ENCODE results near the gene TTC21A. TPM values are rescaled to one million over a fixed set of nuclear protein-coding genes. Genes with fewer than 3 reads are reported as not detected.

TTC21A gene
- total and polyA plus RNA-seq, 2 of the 13 experiments (the other 11 are each of a cell fraction or from before 2014, with no cell fraction given) = 0.31 to 1.5 TPM

DNA sequence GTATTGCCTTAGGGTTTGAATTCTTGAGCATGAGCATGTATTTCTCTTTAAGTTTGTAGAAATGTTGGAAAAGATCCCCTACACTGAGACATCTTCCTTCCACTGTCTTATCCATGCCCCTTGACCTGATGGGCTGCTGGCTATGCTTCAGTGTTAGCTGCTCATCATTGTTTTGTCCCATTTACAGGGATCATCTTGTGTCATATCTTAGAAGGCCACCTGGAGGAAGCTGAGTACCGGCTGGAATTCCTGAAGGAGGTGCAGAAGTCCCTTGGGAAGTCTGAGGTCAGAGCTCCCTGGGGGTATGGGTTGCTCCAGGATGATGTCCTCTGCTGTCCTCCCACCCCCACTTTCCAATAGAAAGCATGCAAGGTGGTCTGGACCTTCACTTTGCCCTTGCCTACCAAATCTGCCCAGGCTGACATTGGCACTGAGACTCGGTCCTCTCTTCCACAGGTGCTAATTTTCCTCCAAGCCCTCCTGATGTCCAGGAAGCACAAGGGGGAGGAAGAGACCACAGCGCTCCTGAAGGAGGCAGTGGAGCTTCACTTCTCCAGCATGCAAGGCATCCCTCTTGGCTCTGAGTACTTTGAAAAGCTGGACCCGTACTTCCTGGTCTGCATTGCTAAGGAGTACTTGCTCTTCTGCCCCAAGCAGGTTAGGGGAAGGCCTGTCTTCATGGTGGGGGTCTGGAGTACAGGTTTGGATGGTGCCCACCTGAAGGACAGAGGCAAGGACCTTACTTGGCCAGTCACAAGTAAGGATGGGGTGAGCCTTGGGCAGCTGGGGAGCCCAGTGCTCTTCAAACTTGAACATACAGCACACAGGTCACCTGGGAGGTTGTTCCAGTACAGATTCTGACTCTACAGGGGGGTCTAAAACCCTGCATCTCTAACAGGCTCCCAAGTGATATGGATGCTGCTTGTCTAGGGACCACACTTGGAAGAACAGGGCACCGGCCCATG lies 17.7 kb downstream of the TTC21A start:
- peak; percentile 54 for TF ChIP-seq STAG1 (CRISPR knock-in tag; IDR thresholded peaks at IDR 0.05)
- TF ChIP-seq, protein P1, sequence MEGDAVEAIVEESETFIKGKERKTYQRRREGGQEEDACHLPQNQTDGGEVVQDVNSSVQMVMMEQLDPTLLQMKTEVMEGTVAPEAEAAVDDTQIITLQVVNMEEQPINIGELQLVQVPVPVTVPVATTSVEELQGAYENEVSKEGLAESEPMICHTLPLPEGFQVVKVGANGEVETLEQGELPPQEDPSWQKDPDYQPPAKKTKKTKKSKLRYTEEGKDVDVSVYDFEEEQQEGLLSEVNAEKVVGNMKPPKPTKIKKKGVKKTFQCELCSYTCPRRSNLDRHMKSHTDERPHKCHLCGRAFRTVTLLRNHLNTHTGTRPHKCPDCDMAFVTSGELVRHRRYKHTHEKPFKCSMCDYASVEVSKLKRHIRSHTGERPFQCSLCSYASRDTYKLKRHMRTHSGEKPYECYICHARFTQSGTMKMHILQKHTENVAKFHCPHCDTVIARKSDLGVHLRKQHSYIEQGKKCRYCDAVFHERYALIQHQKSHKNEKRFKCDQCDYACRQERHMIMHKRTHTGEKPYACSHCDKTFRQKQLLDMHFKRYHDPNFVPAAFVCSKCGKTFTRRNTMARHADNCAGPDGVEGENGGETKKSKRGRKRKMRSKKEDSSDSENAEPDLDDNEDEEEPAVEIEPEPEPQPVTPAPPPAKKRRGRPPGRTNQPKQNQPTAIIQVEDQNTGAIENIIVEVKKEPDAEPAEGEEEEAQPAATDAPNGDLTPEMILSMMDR (CRISPR knock-in tag; IDR thresholded peaks at IDR 0.05) = peak; percentile 59
- TF ChIP-seq ZMAT3 (CRISPR knock-in tag; conservative IDR thresholded peaks at IDR 0.05) = no peak
- 0 out of 2 replicates have a peak, but pooled peaks have one; percentile 17 for TF ChIP-seq ELF3 (CRISPR knock-in tag; IDR thresholded peaks at IDR 0.05)
- no peak for TF ChIP-seq SATB2 (CRISPR knock-in tag; IDR thresholded peaks at IDR 0.05)
- TF ChIP-seq ZNF292 (CRISPR knock-in tag; IDR thresholded peaks at IDR 0.05; ENCODE audit: borderline replicate concordance, low read depth) = no peak
- intact Hi-C loops (cut with micrococcal nuclease; ENCODE audit: unreplicated experiment) = loop anchor here (5.0 kb wide), 1 partner anchor 82 kb away; no protein-coding TSS in a partner anchor
- no peaks in the 10 kb centered on the region; the same call in 1 of the 2 replicates for H4K20me1 ChIP-seq (ENCODE audit: insufficient read depth, low read length)
- peaks cover 13% of the 10 kb centered on the region for H3K4me1 ChIP-seq (ENCODE audit: insufficient read depth, low read length)
- H3K27me3 ChIP-seq (ENCODE audit: control insufficient read depth in 1 of 2, insufficient read depth in 2 of 2, low read length in 2 of 2) = no peaks in the 10 kb centered on the region
- H3K4me2 ChIP-seq (ENCODE audit: low read depth, low read length) = no peak overlapping the region; the same call in 1 of the 2 replicates
- H3K36me3 ChIP-seq (replicated peaks in 1 of 2; ENCODE audit: control insufficient read depth in 1 of 2, insufficient read depth in 2 of 2, low read length in 2 of 2) = no peaks in the 10 kb centered on the region
- POLR2A ChIA-PET = interaction anchor here (1.2 to 1.8 kb wide), 2 partner anchors 18 to 163 kb away, joined by 4 to 5 read pairs; no protein-coding TSS in a partner anchor
- in situ Hi-C loops (cut with HindIII; ENCODE audit: extremely low pct_ligation_motif_present, low pct_unique_long_range_greater_than_20kb) = loop anchor here (5.0 kb wide), 2 partner anchors 62 to 162 kb away; no protein-coding TSS in a partner anchor
- H3K9me3 ChIP-seq (ENCODE audit: low read length) = no peaks in the 10 kb centered on the region
- no peak overlapping the region for H3K27ac ChIP-seq (ENCODE audit: extremely low read length, insufficient read depth, low read length)
- DNase-seq (ENCODE audit: low spot score) (peak; percentile 20), FAIRE-seq (no peak), ATAC-seq (peak; percentile 58)
- CTCF ChIA-PET (ENCODE audit: low intra/inter-chr PET ratio, low total read pairs) = interaction anchor here (3.2 kb wide), 1 partner anchor 162 kb away, joined by 20 read pairs; no protein-coding TSS in a partner anchor
- BruUV-seq (replicated peaks) = no TSS peak
- H3K79me2 ChIP-seq (ENCODE audit: insufficient read depth, low read length) = no peaks in the 10 kb centered on the region
- H2AFZ ChIP-seq (ENCODE audit: low read length) = no peak overlapping the region
- no peak overlapping the region for H3K9ac ChIP-seq (ENCODE audit: insufficient read depth, low read depth, low read length)
- H3K4me3 ChIP-seq (replicated peaks in 1 of 3; ENCODE audit: insufficient read depth in 1 of 3, low read depth in 2 of 3, low read length in 3 of 3) = no peak overlapping the region
- WGBS (ENCODE audit: low lambda C conversion rate) = 20% methylated on average over 5 of the region's 5 CpGs

Measured in HepG2 (cell line).